GM21619 (cell line): ENCODE data around the gene THSD7B.
"Not testable (repeated sequence)": the region's sequence is repeated elsewhere in the genome, so short reads cannot be mapped to it uniquely, and the experiment has no call there.

Source experiments
- ATAC-seq: cut with Tn5 transposase; IDR thresholded peaks from one replicate; pipeline ENCODE4 v1.9.1; 2021; ENCODE audit not compliant: unreplicated experiment

Gene THSD7B, protein sequence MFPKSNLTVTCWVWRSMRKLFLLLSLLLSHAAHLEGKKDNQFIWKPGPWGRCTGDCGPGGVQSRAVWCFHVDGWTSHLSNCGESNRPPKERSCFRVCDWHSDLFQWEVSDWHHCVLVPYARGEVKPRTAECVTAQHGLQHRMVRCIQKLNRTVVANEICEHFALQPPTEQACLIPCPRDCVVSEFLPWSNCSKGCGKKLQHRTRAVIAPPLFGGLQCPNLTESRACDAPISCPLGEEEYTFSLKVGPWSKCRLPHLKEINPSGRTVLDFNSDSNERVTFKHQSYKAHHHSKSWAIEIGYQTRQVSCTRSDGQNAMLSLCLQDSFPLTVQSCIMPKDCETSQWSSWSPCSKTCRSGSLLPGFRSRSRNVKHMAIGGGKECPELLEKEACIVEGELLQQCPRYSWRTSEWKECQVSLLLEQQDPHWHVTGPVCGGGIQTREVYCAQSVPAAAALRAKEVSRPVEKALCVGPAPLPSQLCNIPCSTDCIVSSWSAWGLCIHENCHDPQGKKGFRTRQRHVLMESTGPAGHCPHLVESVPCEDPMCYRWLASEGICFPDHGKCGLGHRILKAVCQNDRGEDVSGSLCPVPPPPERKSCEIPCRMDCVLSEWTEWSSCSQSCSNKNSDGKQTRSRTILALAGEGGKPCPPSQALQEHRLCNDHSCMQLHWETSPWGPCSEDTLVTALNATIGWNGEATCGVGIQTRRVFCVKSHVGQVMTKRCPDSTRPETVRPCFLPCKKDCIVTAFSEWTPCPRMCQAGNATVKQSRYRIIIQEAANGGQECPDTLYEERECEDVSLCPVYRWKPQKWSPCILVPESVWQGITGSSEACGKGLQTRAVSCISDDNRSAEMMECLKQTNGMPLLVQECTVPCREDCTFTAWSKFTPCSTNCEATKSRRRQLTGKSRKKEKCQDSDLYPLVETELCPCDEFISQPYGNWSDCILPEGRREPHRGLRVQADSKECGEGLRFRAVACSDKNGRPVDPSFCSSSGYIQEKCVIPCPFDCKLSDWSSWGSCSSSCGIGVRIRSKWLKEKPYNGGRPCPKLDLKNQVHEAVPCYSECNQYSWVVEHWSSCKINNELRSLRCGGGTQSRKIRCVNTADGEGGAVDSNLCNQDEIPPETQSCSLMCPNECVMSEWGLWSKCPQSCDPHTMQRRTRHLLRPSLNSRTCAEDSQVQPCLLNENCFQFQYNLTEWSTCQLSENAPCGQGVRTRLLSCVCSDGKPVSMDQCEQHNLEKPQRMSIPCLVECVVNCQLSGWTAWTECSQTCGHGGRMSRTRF (N-terminal part only)

GRCh38 chr2:136765256-136766072, at the start of gene THSD7B:
TSS of gene THSD7B (plus strand) at chr2:136765545. CDS start at chr2:136882179, 116,634 bp downstream.
- ATAC-seq, result no peak

GRCh38 chr2:136718273-136718672, 47.1 kb upstream of the THSD7B start:
- ATAC-seq, result no peak

DNA sequence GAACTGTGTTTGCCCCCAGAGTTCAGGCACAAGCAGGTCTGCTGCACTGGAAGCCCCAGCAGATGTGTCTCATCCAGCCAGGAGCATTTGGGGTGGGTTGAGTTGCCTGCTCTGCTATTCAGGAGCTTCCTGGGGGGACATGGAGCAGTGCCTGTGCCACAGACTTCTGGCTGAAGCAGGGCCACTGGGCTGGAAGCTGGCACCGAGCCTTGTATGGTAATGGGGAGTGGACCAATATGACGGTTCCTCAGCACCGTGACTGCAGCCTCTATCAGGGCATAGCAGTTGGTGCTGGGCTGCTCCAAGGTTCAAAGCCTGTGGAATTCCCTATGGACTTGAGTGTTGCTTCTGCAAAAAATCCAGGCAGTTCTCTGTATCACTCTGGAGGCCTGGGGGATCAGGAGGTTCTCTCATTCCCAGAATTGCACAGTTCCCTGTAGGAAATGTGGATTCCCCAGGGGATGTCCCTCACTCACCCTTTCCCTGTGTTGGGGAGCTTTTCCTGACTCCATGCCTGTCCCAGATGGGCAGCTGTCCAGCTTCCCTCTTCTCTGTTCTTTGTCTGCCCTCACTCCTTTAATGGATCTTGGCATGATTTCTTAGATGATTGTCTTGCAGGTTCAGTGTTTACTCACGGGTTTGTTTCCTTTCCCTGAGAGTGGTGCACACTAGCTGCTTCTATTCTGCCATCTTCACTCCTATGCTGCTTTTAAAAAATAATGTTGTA, 37.2 kb upstream of the THSD7B start:
- ATAC-seq, result no peak

GRCh38 chr2:136736236-136736635, 29.1 kb upstream of the THSD7B start:
- ATAC-seq, result no peak

DNA sequence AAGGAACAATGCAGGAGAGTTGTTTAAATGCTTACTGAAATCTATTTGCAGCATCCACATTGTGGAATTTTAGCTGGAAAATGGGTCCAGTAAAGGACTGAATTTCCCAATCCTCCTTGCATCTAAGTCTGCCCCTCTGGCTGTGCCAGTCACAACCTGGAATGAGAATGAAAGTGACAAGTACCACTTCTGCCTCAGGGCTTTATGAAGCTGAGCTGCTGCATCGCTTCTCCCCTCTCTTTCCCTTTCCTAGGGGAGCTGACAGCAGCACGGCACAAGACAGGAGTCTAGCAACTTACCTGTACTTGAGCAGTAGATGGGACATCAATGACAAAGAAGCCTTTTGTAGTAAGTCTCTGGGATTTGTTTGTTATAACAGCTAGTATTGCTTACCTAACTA, 27.3 kb upstream of the THSD7B start:
- no peak for ATAC-seq

- ATAC-seq, result no peak
Measured at GRCh38 chr2:136741471-136741870, 23.9 kb upstream of the THSD7B start.

DNA sequence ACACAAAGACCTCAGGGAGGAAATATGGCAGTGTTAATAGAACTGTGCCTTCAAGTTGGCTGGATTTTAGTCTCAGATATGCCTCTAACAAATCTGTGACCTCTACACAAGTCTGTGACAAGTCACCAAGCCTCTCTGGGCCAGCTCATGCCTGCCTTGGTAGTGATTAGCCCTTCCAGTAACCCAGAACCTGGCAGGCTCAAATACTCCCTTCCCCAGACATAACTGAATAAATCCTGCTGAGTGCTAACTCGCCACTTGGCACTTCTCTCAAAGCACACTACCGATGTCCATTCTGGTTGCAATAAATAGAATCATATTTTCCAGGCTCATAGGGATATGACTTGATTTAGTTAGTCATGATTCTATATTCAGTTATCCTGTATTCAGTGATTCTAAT, 15.3 kb upstream of the THSD7B start:
- no peak for ATAC-seq

- no peak for ATAC-seq
Measured at GRCh38 chr2:136751406-136751805, 13.9 kb upstream of the THSD7B start.

GRCh38 chr2:136758504-136758903, 6.8 kb upstream of the THSD7B start:
- ATAC-seq, result not testable (repeated sequence)

- no peak for ATAC-seq
Measured at GRCh38 chr2:136764452-136765255, 691 bp upstream of the THSD7B start.

DNA sequence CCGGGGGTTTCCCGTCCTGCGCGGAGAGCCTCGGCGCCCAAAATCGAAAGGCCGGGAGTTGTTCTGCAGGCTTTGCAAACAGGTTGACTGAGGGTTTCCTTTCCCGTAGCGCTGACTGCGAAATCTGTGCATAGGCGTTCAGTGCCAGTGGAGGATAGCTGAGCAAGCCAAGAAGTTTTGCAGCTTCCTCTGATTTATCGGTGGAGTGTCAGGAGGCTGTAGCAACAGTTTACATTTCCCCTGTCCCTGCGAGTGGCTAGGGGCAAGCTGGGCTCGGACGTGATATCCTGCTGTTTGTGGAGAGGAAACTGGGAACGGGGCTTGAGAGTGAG, 694 bp downstream of the THSD7B start:
- ATAC-seq, result no peak

- ATAC-seq, result no peak
Measured at GRCh38 chr2:136767030-136767429, 1.7 kb downstream of the THSD7B start.

DNA sequence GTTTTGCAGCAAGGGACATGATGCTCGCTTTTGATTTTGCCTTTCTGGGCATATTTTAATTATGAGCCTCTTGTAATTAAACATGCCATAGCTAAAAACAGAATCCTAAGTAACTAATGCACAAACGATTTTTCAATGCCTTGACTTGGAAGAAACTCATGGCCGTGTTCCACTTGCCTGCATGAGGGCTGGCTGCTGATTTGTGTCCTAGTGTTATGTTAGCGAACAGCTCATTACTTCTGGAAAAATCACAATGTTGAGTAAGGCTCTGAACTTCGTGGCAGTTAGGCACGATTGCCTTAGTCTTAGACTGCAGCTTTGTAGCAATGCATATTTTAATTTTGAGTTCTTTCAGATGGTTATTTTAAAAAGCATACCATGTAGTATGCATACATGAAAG, 4.5 kb downstream of the THSD7B start:
- ATAC-seq, result no peak

DNA sequence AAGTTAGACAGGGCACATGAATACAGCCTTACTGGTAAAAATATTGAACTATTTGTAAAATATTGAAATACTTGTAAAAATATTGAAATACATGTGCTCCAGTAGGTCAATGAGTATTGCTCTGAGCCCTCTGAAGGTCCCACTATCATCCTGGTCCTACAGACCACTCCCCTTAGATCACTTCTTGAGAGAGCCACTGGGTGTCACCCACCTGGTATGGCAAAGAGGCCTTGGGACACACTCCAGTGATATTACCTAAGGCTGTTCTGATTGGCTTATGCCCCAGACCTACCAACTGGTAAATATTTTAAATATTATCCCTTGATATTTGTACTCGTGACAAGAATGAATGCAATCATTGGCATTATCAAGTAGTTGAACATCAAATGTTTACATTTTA, 5.0 kb downstream of the THSD7B start:
- ATAC-seq, result no peak

DNA sequence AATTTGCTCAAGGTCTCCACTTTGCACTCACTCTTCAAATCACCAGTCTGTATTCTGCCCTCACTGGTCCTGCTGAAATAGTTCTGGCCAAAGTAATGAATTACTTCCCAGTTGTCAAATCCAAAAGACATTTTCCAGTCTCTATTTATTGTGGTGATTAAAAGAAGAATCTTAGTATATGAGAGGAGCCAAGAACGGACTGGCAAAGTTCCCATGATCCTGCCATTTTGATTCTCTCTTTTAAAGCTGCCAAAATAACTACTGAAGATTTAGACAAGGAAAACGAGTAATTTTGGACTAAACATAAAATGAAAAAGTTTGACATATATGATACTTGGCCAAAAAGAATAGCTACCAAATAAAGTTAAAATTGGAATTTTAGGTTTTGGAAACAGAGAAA, 12.0 kb downstream of the THSD7B start:
- no peak for ATAC-seq

DNA sequence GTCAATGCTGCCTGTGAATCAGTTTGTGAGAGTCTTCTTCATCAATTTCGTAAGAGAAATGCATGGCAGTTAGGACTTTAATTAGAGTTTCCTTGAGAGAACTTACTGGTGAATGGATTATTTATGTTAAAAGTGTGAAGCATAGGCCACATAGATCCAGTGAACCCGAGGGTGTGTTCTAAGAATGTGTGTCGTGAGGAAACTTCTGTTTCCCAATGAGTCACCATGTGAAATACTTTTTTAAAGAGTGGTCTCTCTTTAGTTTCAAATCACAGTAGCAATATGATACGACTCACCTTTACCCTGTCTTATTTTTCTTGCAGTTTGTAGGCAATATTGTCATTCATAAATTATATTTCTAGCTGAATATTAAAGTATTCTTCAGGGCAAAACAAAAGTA, 18.5 kb downstream of the THSD7B start:
- no peak for ATAC-seq

DNA sequence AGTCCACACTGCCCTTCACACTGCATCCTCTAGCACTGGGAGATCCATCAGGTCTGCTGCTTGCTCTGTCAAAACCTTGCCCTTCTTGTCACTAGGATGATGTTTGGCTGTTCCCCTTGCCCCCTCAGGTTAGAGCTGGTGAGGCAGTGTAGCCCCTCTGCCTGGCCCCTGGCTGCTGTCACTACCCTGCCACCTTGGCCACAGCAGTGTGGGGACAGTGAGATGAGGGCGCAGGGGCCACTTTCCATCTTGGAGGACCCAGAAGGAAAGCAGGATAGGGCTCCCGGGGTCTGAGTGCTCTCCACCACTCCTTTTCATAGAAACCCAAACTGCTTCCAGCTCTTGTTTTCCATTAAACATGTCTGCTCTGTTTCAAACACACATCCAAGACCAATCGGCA, 19.9 kb downstream of the THSD7B start:
- no peak for ATAC-seq

- no peak for ATAC-seq
Measured at GRCh38 chr2:136787970-136788369, 22.6 kb downstream of the THSD7B start.

DNA sequence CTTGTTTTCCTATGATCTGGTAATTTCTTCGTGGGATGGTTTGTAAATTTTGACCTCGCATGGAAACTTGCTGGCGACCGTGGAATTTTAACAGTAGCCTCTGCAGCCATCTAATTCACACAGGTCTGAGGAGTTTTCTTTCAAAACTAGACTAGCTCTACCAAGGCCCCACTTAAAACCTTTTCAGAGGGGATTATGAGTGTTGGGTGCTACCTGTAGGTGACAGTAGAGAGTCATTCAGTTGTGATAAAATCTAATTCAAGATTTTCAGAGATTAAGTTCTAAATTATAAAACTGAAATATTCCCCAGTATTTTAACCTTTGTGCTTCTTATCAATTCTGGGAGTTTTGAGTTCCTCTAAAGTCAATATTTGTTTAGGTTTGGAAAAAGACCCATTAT, 31.0 kb downstream of the THSD7B start:
- ATAC-seq, result no peak
